ENCODE data around the gene PLA2G15.

PLA2G15 gene

DNA sequence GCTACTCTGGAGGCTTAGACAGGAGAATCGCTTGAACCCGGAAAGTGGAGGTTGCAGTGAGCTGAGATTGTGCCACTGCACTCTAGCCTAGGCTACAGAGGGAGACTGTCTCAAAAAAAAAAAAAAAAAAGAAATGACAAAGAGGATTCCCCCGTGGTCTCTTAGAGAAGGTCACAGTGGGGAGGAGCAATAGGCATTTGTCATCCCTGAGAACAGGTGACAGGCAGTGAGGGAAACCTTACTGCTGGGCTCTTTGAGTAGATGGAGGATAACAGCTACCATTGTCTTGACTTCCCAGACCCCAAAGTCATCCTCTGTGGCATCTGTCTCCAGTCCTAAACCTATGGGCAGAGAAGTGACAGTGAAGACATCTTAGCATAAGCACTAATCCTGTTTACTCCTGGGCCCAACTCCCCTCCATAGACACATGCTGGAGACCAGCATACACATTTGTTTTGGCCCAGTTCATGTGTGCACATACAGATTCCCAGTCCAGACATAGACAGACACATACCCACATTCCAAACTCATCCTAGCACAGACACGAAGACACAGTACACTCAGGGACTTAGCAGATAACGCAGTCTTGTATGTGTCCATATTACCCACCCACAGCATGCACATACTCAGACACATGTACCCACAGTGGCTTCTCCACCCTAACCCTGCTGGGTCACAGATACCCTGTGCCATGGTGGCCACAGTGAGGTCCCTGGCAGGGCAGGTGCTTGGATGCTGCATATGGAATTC is 11.9 kb upstream of the PLA2G15 start:
- no peak for FAIRE-seq

DNA sequence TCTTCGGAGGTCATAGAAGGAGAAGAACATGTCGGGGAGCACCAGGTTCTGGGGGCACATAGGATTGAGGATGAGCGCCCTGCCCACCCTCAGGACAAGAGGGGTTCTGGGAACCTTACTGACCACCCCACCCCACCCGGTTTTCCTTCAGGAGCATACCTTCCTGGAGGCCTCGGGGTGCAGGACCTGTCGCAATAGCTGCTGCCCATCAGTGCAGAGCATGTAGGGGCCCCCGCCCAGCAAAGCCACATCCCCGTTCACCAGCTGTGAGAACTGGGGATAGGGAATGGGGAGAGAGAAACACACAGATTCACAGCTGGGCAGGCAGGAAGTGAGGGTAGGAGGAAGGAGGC is 11.4 kb upstream of the PLA2G15 start:
- no peak for FAIRE-seq

DNA sequence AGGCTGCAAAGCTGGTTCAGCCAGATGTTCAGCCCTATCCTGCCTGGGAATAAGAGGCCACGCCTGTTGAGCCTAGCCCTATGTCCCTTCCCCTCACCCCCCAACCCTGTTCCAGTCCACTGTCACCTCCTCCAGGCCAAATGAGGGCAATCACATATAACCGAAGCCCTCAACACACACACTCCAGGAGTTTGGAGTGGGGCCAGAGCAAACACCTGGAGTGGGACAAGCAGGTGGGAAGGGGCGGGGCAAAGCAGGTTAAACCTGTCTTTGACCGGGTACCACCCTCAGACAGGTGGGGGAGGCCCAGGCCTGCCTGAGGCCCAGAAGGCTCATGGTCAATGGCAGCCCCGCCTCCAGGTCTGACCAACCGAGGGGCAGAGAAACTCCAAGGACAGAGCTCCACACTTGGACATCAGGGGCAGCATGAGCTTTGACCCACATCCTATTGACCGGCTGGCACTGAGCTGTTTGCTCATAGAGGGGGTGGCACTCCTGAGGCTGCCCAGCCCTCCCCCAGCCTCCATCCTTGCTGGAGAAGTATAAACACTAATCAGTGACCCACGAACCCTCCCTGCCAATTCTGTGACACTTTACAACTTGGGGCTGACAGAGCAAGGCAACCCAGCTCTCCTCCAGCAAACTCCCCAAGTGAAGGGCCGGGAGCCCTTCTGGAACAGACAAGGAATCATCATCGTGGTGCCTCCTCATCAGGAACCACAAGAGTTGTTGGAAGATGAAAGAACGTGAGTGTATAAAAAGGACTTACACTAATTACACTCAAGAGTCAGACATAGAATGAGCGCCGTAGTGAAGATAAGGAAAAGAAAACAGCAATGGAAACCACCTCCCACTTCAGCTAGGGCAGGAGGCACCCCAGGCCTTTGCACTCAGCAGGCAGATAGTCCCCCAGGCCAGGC is 10.7 kb upstream of the PLA2G15 start:
- no peak for FAIRE-seq

DNA sequence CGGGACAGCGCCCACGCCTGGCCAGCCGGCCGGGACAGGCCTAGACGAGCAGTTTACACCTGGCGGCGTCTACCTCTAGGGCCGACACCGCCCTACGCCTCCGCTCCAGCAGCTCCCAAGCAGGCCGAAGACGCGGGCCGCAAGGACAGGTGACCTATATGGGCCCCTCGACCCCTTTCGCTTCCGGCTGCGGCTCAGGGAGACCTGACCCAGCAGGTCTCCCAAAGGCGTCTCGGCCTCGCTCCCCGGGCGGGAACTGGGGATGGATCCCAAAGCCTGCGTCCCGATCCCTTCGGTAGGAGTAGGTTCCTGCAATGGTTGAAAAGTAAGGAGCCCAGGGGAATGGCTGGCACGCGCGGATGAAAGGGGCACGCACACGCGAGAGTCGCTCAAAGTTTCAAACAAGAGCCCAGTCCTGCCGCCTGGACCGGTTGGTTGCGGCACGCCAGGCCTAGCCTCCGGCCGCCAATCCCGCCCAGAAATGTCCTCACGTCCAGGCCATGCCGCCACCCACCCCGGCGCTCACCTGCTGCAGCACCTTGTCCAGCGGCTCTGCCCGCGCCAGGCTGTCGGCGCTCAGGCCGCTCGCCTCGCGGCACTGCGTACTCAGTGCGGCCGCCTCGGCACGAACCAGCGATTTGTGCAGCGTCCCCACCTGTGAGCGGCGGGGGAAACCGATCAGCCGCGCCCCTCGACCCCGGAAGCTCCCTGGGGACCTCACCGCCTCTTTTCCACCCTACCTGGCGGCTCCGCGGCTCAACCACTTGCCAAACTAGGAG is 9.9 kb upstream of the PLA2G15 start:
- FAIRE-seq = no peak

DNA sequence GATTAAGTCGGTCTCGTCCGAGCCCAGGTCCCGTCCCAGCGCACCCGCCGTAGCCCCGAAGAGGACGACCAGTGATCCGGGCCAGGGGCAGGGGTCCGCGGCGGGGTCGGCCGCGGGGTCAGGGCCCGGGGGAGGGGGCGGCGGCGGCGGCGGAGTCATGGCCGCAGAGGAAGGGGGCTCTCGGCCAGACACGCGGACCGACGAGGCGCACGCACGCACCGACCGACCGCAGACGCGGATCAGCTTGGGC is 9.4 kb upstream of the PLA2G15 start, which contains the start of gene ESRP2:
Gene ESRP2, minus strand, starts transcription at position 241 of the 250 bp plus-strand sequence. Its CDS starts 82 bp downstream, at position 159.
- FAIRE-seq = no peak

DNA sequence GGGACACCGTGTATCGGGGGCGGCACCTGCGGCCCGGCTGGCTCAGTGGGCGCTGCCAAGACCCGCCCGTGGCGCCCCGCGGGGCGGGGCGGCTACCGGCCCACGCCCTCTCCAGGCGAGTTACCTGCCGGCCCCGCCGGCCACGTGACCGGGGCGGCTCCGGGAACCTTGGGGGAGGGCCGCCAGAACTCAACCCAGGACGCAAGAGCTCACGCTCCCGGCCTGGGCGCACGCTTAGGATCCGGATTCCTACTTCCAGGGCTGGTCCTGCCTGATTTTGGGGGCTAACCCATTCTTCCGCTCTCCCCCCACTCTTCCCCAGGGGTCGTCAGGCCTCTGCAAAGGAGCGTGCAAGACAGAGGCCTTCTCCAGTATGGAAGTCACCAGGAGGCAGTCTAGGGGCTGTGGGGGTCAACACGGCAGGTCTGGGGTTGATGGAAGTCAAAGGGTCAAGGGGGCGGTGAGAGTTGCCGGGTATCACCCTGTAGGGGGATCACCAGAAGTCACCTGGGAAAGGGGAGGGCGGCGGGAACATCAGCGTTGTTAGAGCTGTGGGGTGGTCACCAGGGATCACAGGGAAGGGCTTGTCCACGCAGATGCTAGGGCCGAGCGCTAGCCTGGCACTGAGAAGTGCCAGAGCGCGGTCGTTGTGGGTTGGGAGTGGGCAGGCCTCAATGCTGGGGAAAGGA is 8.9 kb upstream of the PLA2G15 start:
- FAIRE-seq = no peak

DNA sequence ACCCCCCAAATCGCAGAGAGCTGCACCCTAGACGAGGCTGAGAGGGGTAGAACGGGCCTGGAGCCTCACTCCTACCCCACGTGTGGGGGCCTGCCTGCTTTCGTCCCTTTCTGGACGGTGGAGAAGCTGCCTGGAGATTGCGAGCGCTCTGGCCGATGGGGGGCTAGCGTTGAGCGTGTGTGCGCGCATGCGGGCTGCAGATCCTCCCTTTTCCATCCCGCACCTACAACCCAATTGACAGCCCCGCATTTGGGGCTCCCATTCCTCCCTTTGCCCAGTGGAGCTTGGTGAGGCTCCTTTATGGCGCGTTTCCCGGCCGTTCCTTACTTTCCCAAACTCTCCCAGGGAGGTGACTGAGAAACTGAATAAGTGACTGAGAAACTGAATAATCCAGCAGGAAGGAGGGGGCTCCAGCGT is 8.3 kb upstream of the PLA2G15 start:
- no peak for FAIRE-seq

DNA sequence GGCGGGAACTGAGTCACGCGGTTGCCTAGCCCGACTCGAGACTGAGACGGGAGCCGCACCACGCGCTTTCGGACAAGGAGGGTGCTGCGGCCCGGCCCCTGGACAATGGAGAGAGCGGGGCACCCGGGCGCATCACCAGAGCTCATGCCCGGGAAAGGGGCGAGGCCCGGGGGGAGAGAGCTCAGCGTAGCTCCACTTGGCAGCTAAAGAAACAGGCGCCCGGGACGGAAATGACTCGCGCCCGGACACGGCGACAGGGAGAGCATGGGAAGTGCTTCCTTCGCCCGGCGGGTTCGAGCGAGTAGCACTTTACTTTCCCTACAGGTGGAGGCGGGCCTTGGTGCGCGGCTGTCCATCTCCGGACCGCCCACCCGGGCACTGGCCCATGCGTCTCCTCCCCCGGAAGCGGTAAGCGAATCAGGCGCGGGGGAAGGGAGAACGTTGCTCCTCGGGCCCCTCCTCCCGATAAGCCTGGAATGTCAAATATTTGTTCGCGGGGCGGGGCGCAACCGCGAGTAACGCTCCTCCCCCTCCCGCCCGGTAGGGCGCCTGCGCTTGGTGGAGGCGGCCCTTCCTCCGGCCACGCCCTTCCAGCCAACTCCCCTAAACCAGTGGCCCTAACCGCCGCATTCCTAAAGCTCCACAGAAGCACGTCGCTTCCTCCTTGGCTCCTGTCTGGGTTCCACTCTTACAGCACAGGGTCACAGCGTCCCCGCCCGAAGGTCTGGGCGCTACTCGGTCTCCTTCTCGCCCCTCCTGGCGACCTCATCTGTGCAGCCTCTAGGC is 7.7 kb upstream of the PLA2G15 start:
- FAIRE-seq = no peak

DNA sequence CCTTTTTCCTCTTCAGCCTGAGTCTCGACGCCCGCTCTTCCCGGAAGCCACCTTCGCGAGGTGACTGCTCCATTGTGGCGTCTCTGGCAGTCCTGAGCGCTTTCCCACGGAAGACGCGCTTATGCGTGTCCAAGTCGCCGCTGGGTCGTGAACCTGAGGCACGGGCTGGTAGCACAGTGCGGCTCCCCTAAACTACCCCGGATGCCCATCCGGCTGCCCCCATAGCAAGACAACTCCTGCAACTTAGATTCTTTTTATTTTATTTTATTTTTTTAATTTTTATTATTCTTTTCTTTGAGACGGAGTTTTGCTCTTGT is 7.2 kb upstream of the PLA2G15 start:
- no peak for FAIRE-seq

DNA sequence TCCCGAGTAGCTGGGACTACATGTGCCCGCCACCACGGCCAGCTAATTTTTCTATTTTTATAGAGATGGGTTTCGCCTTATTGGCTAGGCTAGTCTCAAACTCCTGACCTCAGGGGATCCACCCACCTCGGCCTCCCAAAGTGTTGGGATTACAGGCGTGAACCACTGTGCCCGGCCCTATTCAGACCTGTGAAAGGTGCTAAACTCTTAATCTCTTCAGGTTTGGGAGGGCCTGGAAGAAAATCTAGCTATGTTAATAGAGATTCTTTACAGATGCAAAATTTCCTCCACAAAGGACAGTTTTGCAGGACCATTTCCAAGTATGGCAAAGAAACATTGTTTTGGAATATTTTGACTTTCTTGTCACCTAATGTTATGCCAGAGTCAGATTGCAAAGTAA is 3.1 kb upstream of the PLA2G15 start:
- no peak for FAIRE-seq

DNA sequence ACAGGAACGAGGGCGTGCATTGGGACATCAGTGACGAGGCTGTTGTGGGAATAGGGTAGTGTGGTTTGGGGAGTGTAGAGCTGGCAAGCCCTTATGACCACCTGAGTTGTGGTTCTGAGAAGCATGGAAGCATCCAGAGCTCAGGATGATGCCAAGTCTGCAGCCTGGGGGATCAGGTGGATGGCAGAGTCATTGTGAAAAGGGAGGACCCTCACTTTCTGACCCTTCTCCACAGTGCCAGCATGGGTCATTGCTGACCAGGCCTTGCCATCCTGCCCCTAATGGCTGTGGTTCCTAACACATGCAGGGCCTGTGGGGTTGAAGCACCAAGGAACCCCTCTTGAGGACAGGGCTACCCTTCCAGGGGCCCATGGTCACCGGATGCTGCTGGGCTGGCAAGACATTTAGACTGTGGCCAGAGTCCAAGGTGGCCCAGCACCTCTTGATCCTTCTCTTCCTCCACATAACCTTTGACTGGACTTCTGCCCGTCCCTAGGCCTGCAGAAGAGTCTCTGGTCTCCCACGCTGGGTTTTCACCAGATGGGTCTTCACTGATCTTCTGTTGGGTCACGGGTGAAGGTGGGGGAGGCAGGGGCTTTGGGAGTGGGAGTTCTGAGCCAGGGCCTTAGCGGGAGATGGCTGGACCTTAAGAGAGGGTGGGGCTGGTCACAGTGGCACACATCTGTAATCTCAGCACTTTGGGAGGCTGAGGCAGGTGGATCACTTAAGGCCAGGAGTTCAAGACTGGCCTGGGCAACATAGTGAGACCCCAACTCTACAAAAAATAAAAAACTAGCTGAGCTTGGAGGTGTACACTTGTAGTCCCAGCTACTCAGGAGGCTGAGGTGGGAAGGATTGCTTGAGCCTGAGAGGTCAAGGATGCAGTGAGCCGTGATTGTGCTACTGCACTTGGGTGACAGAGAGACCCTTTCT is 2.0 kb upstream of the PLA2G15 start:
- FAIRE-seq = no peak

DNA sequence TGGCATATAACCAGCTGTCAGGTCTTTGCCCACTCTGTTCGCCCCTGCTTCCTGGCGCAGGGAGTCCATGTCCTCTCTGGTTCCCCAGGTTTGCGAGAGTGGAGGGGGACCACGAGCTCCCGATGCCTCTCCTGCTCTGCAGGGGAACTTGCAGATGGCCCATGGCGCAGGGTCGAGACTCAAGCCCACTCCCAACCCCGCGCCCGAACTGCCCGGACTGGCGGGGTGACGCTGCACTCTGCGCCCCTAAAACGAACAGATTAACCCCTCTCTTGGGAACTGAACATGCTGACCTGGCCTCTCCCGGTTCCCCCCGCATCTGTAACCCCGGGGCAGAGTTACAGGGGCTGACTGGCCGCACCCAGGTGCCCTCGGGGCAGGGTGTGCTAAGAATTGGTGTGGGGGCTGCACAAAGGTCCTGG is 681 bp upstream of the PLA2G15 start:
- FAIRE-seq = no peak

DNA sequence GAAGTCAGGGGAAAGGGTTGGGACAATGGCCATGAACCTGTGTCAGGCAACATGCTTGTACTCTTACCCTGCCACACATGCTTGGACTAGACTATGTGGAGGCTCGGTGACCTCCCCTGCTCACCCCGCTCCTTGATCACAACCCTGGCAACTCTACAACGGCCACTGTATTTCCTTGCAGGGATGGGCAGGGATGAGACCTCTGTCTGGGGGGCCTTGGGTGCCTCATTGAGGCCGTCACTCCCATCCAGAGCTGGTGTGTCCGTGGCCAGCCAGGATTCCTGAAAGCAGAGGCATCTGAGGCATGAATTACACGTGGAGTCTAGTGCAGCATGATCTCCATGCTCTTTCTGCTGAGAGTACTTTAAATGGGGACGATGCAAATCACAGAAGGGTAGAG is 948 bp downstream of the PLA2G15 start:
- no peak for FAIRE-seq

DNA sequence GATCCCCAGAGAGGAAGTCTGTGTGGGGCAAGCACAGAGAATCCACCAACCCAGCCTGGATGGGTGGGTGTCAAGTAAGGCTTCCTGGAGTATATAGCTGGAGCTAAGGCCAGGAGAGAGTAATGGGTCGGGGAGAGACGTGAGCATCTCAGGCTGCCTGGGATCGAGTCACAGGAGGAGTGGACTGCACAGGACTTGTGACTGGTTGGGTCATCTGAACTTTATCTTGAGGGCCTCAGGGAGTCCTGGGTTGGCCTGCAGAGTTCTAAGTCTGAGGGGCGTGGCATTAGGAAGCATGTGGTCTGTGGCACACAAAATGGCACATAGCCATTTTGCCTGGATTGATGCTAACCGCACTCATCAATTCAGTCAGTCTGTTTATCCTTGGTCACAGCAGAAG is 1.5 kb downstream of the PLA2G15 start:
- no peak for FAIRE-seq

DNA sequence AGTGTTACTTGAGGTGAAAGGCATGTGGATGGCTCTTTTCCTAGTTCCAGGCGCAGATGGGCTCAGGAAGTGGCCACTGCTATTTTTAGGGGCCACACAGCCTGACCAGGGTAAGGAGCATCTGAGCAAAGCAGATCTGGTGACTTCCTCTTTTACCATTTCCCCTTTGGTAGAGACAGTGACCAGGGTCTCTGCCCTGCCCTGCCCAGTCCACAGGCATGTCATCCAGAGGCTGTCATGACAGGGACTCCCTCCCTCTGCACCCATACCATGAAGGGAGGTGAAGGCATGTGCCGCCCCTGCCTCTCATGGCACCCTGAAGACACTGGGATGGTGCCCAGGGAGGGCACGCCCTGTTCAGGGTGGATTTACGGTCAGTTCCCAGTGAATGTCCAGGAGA is 2.2 kb downstream of the PLA2G15 start:
- no peak for FAIRE-seq

DNA sequence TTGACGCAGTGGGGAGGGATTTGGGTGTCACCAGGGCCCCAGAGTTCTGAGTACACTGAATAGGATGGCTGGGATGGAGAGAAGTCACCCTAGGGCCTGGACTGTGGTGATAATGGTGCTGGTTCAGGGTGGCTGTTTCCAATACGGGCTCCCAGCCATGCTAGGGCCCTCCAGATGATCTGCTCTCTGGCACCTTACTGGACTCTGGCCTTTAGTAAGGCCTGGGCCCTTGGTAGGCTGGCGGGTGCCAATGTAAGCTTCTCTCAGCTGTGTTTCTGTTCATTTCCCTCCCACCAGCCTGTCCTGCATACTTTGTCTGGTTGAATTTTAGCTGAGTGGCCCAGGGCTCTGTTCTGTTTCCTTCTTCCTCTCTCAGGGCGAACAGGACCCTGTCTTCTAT is 2.8 kb downstream of the PLA2G15 start:
- no peak for FAIRE-seq

DNA sequence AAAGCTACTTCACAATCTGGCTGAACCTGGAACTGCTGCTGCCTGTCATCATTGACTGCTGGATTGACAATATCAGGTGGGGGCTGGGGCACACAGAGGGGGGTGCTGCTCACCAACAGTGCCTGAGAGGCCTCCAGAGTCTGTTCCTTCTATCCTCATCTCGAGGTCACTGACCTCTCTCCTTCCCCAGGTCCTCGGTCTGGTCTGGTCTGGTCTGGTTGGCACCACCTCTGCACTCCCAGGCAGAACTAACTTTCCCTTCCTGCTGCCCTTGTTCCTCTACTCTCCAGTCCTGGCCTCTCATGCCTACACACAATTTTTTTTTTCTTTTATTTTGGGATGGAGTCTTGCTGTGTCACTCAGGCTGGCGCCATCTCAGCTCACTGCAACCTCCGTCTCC is 4.2 kb downstream of the PLA2G15 start:
- no peak for FAIRE-seq

DNA sequence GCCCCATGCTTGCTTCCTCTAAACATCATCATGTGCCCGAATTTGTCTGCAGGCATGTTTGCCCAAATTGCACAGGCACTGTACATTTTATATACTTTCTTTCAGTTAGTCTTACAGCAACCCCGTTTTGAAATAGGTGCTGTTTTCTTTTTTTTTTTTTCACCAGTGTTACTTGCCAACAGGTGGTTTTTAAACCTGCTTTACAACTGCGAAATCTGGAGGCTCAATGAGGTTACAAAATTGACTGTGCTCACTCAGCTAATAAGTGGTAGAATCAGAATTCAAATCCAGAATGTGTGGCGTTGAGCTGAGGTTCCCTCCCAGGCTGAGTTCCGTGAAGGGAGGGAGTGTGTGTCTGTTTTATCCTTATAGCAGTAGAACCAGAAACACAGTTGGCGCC is 5.8 kb downstream of the PLA2G15 start:
- FAIRE-seq = no peak

DNA sequence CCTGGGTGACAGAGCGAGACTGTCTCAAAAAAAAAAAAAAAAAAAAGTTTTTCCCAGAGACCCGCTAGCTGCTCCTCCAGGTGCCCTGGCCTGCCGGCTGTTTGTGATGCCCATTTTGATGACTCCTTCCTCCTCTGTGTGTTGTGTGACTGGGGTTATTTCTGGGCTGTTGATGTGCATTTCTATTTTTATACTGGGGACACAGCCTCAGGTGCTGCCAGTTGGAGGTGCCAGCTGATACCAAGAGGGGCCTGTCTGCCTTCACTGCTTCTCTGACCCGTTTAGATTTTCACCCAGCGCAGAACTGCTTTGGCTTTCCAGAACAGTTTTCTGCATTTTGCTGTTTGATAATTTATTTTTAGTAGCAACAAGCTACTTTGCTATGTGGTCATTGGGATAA is 6.7 kb downstream of the PLA2G15 start:
- FAIRE-seq = no peak

DNA sequence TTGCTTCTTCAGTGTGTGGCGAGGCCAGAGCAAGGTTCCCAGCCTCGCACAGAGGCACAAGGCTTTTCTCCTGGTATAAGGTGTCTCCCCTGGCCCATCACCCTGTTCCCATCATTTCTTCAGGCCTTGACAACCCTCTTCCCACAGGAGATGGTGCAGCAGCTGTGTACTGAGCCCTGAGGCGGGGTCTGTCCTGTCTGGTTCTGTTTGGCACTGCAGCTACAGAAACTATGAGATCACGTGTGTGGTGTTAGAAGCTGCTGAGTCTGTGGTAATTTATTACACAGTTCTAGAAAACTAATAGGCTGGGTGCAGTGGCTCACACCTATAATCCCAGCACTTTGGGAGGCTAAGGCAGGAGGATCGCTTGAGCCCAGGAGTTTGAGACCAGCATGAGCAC is 7.2 kb downstream of the PLA2G15 start:
- FAIRE-seq = no peak

DNA sequence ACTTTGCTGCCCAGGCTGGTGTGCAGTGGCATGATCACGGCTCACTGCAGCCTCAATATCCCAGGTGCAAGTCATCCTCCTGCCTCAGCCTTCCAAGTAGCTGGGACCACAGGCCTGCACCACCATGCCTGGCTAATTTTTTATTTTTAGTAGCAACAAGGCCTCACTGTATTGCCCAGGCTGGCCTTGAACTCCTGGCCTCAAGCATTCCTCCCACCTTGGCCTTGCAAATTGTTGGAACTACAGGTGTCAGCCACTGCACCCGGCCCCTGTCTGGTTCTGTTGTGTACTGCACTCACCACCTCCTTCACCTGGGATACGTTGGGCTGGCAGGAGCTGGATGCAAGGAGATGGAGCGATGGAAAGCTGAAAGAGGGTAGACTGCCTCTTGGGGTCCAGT is 8.5 kb downstream of the PLA2G15 start:
- no peak for FAIRE-seq
